Measurements from ENCODE around the gene HAPSTR1. TPM values are rescaled to one million over a fixed set of nuclear protein-coding genes. Genes with fewer than 3 reads are reported as not detected.

The HAPSTR1 gene
- total and polyA plus RNA-seq, 2 of the 8 experiments (the other 6 are each of a cell fraction or from before 2014, with no cell fraction given): 11.9 to 66.1 TPM

- no peak for DNase-seq (ENCODE audit: low read depth in 1 of 2, low spot score in 2 of 2)
- CTCF ChIA-PET (ENCODE audit: partially characterized antibody): interaction anchor here (0.7 to 2.5 kb wide), 4 partner anchors 9 to 953 kb away, joined by 3 to 5 read pairs (median 3); no protein-coding TSS in a partner anchor
- Histone ChIP-seq H2AK5ac (ENCODE audit: low read depth, low read length) (no peak overlapping the region), H3K79me2 (ENCODE audit: control insufficient read depth in 1 of 2, insufficient read depth in 2 of 2, low read length in 2 of 2) (peaks cover 65 to 100% of the 10 kb centered on the region in 2 experiments), H4K5ac (ENCODE audit: insufficient read length, low read depth, low read length) (no peak overlapping the region), H3K36me3 (ENCODE audit: control insufficient read depth in 2 of 4, insufficient read depth in 4 of 4, low read length in 3 of 4) (peaks cover 5 to 58% (median 9%) of the 10 kb centered on the region in 4 experiments; a peak in 6 of 8 replicates), H3K23ac (ENCODE audit: insufficient read length) (no peak overlapping the region), H3K27me3 (replicated peaks in 1 of 4; ENCODE audit: control insufficient read depth in 3 of 4, extremely low read depth in 1 of 4, insufficient read depth in 3 of 4, low read length in 3 of 4) (no peaks in the 10 kb centered on the region), H4K20me1 (replicated peaks in 1 of 2; ENCODE audit: control insufficient read depth in 1 of 2, insufficient read depth in 2 of 2, low read length in 2 of 2) (peaks cover 38 to 44% of the 10 kb centered on the region in 2 experiments), H4K91ac (replicated peaks; ENCODE audit: insufficient read length, low read length) (no peak overlapping the region), H2AFZ (ENCODE audit: low read length) (no peak overlapping the region), H3K9me3 (ENCODE audit: insufficient read depth in 2 of 2, low read depth in 1 of 2, low read length in 1 of 2) (no peaks in the 10 kb centered on the region), H3K14ac (ENCODE audit: insufficient read length) (no peak overlapping the region), H3K27ac (ENCODE audit: low read depth, low read length) (no peak overlapping the region), H3K79me1 (ENCODE audit: low read depth, low read length) (peaks cover 3% of the 10 kb centered on the region; the same call in 1 of the 2 replicates), H3K4me1 (replicated peaks in 1 of 4; ENCODE audit: control insufficient read depth in 3 of 4, insufficient read depth in 4 of 4, low read length in 3 of 4) (peaks cover 0 to 9% (median 5%) of the 10 kb centered on the region in 4 experiments; a peak in 5 of 7 replicates), H2BK20ac (ENCODE audit: low read length) (no peak overlapping the region), H2BK12ac (ENCODE audit: low read depth, low read length) (no peak overlapping the region), H2BK120ac (replicated peaks; ENCODE audit: low read depth, low read length) (no peak overlapping the region), H3K9ac (replicated peaks in 1 of 4; ENCODE audit: extremely low read depth in 1 of 4, low read depth in 3 of 4, low read length in 3 of 4) (no peak overlapping the region), H2BK15ac (ENCODE audit: low read length) (no peak overlapping the region), H3K4ac (replicated peaks; ENCODE audit: insufficient read length, low read depth, low read length) (no peak overlapping the region), H4K8ac (ENCODE audit: extremely low read depth, insufficient read depth, low read length) (no peak overlapping the region), H3K4me2 (ENCODE audit: insufficient read depth in 1 of 2, low read depth in 2 of 2, low read length in 2 of 2) (0 out of 4 replicates have a peak overlapping the region, but pooled peaks of 1 of the 2 experiments have one; percentile 16), H3K18ac (ENCODE audit: extremely low read depth, low read length) (no peak overlapping the region), H3K4me3 (ENCODE audit: extremely low read depth in 1 of 4, insufficient read depth in 2 of 4, low read depth in 3 of 4, low read length in 4 of 4) (no peak overlapping the region), H3K23me2 (ENCODE audit: low read depth, low read length) (peaks cover 7% of the 10 kb centered on the region), H2BK5ac (ENCODE audit: low read depth, low read length) (no peak overlapping the region), H3K56ac (replicated peaks; ENCODE audit: insufficient read length, low read depth, low read length) (no peak overlapping the region)
- 91% methylated on average over 10 of the region's 10 CpGs; no CpG with 5 or more reads in 1 of the 2 experiments for WGBS, 2 experiments (ENCODE audit: extremely low coverage in 1 of 2, insufficient coverage in 1 of 2, insufficient read length in 1 of 2, insufficient replicate concordance in 2 of 2, low coverage in 1 of 2, low lambda C conversion rate in 2 of 2, missing lambda C conversion rate in 1 of 2)
- POLR2A ChIA-PET (ENCODE audit: partially characterized antibody): interaction anchor here (1.1 to 9.2 kb wide), 7 partner anchors 13 to 108 kb away, joined by 3 to 94 read pairs (median 3); no protein-coding TSS in a partner anchor
- no peak for FAIRE-seq
- TF ChIP-seq CEBPB (IDR thresholded peaks at IDR 0.05; ENCODE audit: low read depth, low read length) (no peak), SP2 (IDR thresholded peaks at IDR 0.05; ENCODE audit: low read length) (no peak), EZH2 (IDR thresholded peaks at IDR 0.05; ENCODE audit: low read depth, low read length, severe bottlenecking) (no peak), NRF1 (IDR thresholded peaks at IDR 0.05; ENCODE audit: low read depth, low read length) (no peak), SRF (IDR thresholded peaks at IDR 0.05; ENCODE audit: low read depth, low read length) (no peak), RXRA (IDR thresholded peaks at IDR 0.05; ENCODE audit: insufficient read depth, low read depth, low read length) (no peak), ZNF274 (IDR thresholded peaks at IDR 0.05; ENCODE audit: borderline replicate concordance, extremely low read depth, low read length) (no peak), CTCF (IDR thresholded peaks at IDR 0.05; ENCODE audit: control extremely low read depth in 1 of 3, insufficient read depth in 1 of 3, low read depth in 1 of 3, low read length in 3 of 3) (no peak), TCF12 (IDR thresholded peaks at IDR 0.05; ENCODE audit: low read depth, low read length) (no peak)
Observed at GRCh38 chr16:9097266-9098219, 6.1 kb downstream of the HAPSTR1 start.

All from H1 (cell line).